ENCODE results near the gene GLCE. TPM values are rescaled to one million over a fixed set of nuclear protein-coding genes. Genes with fewer than 3 reads are reported as not detected.

Gene GLCE
- total RNA-seq, 1 experiment from 2014 or later = 22.8 TPM

DNA sequence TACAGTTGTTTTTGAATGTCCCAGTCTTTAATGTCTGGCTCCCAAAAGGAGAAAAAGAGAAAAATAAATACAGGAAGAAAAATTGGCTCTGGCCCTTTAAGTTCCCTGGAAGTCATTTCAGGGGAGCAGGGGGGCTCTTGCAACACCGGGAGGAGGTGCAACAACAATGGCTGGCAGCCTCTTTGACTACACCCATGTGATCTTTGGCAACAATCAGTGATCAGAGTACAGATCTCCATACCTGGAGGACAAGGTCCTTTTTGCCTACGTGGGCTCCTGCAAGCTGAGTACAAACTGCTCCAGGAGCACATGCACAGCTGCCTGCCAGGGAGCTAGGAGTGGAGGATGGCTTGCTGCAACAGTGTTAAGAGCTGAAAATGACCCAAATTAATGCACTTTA, 63.9 kb downstream of the GLCE start:
- in situ Hi-C loops (cut with HindIII; ENCODE audit: low pct_unique_long_range_greater_than_20kb, low sequenced_read_pairs) = no loop called here

DNA sequence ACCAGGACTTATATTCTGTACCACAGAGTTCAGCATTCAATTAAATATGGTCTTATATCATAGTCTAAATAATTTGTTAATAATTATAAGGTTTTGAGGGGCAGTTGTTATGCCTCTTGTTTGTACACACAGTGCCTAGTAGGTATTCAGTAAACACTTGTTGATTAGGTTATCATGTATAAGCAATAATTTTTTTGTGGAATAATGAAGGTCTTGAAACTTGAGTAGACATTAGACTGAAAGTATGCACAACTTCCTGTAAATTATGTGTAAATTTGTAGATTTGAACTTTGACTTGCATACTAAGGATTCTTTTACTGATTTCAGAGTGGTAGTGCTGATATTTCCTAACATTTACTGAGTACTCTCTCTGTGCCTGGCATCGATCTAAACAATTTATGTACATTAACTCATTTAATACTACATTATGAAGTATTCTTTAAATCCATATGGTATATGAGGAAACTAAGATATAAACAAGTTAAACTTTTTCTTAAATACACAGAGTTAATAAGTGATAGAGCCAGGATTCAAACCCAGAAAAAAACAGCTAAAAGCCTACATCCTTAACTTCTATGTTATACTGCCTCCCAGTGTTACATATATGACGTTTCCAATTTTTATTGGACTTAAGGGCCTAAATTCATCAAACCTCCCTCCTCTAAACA, 65.1 kb downstream of the GLCE start:
- no peaks in the 10 kb centered on the region for H3K36me3 ChIP-seq (ENCODE audit: control insufficient read depth, insufficient read depth, low read length)
- in situ Hi-C loops (cut with HindIII; ENCODE audit: low pct_unique_long_range_greater_than_20kb, low sequenced_read_pairs) (no loop called here), intact Hi-C loops (cut with micrococcal nuclease; ENCODE audit: unreplicated experiment) (no loop called here)
- H3K9me3 ChIP-seq (ENCODE audit: control insufficient read depth, insufficient read depth, low read depth, low read length) = no peaks in the 10 kb centered on the region
- ChIA-PET POLR2A (interaction anchor here (0.8 kb wide), 1 partner anchor 15 kb away, joined by 12 read pairs; no protein-coding TSS in a partner anchor), CTCF (no interaction called here)
- no peaks in the 10 kb centered on the region for H3K27me3 ChIP-seq (ENCODE audit: control insufficient read depth, insufficient read depth, low read length)
- BruUV-seq (replicated peaks) = no TSS peak
- no peak overlapping the region for H3K27ac ChIP-seq (ENCODE audit: low read length)
- DNase-seq (ENCODE audit: low read depth, low spot score) (no peak), ATAC-seq (no peak)
- H3K4me1 ChIP-seq (ENCODE audit: control insufficient read depth, insufficient read depth, low read length) = no peaks in the 10 kb centered on the region
- H3K4me3 ChIP-seq (ENCODE audit: low read depth in 2 of 2, low read length in 2 of 2) = no peak overlapping the region
- TF ChIP-seq TCF7L2 (IDR thresholded peaks at IDR 0.05; ENCODE audit: low read depth, low read length) = no peak
- TF ChIP-seq, protein P1, sequence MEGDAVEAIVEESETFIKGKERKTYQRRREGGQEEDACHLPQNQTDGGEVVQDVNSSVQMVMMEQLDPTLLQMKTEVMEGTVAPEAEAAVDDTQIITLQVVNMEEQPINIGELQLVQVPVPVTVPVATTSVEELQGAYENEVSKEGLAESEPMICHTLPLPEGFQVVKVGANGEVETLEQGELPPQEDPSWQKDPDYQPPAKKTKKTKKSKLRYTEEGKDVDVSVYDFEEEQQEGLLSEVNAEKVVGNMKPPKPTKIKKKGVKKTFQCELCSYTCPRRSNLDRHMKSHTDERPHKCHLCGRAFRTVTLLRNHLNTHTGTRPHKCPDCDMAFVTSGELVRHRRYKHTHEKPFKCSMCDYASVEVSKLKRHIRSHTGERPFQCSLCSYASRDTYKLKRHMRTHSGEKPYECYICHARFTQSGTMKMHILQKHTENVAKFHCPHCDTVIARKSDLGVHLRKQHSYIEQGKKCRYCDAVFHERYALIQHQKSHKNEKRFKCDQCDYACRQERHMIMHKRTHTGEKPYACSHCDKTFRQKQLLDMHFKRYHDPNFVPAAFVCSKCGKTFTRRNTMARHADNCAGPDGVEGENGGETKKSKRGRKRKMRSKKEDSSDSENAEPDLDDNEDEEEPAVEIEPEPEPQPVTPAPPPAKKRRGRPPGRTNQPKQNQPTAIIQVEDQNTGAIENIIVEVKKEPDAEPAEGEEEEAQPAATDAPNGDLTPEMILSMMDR (IDR thresholded peaks at IDR 0.05) = peak; percentile 32; the same call in 1 of the 2 replicates

More for the DNA sequence above, 63.9 kb downstream of the GLCE start:
- no peaks in the 10 kb centered on the region for H3K9me3 ChIP-seq (ENCODE audit: control insufficient read depth, insufficient read depth, low read depth, low read length)
- ChIA-PET CTCF (interaction anchor here (0.6 kb wide), 1 partner anchor 143 kb away, joined by 3 read pairs; no protein-coding TSS in a partner anchor), POLR2A (no interaction called here)
- no peak overlapping the region for H3K27ac ChIP-seq (ENCODE audit: low read length)
- H3K4me1 ChIP-seq (ENCODE audit: control insufficient read depth, insufficient read depth, low read length) = no peaks in the 10 kb centered on the region
- DNase-seq (ENCODE audit: low read depth, low spot score) (no peak), ATAC-seq (no peak)
- TF ChIP-seq SIN3A (IDR thresholded peaks at IDR 0.05; ENCODE audit: borderline replicate concordance, insufficient read depth, low read depth, low read length) = no peak
- TF ChIP-seq, protein P1 (IDR thresholded peaks at IDR 0.05) = no peak
- TF ChIP-seq TCF7L2 (IDR thresholded peaks at IDR 0.05; ENCODE audit: low read depth, low read length) = no peak
- no peak for TF ChIP-seq POLR2AphosphoS5 (IDR thresholded peaks at IDR 0.05; ENCODE audit: low read depth, low read length)
- TF ChIP-seq, protein P2, sequence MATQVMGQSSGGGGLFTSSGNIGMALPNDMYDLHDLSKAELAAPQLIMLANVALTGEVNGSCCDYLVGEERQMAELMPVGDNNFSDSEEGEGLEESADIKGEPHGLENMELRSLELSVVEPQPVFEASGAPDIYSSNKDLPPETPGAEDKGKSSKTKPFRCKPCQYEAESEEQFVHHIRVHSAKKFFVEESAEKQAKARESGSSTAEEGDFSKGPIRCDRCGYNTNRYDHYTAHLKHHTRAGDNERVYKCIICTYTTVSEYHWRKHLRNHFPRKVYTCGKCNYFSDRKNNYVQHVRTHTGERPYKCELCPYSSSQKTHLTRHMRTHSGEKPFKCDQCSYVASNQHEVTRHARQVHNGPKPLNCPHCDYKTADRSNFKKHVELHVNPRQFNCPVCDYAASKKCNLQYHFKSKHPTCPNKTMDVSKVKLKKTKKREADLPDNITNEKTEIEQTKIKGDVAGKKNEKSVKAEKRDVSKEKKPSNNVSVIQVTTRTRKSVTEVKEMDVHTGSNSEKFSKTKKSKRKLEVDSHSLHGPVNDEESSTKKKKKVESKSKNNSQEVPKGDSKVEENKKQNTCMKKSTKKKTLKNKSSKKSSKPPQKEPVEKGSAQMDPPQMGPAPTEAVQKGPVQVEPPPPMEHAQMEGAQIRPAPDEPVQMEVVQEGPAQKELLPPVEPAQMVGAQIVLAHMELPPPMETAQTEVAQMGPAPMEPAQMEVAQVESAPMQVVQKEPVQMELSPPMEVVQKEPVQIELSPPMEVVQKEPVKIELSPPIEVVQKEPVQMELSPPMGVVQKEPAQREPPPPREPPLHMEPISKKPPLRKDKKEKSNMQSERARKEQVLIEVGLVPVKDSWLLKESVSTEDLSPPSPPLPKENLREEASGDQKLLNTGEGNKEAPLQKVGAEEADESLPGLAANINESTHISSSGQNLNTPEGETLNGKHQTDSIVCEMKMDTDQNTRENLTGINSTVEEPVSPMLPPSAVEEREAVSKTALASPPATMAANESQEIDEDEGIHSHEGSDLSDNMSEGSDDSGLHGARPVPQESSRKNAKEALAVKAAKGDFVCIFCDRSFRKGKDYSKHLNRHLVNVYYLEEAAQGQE (IDR thresholded peaks at IDR 0.05; ENCODE audit: insufficient read depth in 1 of 2, low read depth in 2 of 2, low read length in 1 of 2) = no peak
- no peak overlapping the region for H3K4me3 ChIP-seq (ENCODE audit: low read depth in 2 of 2, low read length in 2 of 2)
- BruUV-seq (replicated peaks) = no TSS peak
- no peaks in the 10 kb centered on the region for H3K27me3 ChIP-seq (ENCODE audit: control insufficient read depth, insufficient read depth, low read length)
- intact Hi-C loops (cut with micrococcal nuclease; ENCODE audit: unreplicated experiment) = no loop called here
- no peaks in the 10 kb centered on the region for H3K36me3 ChIP-seq (ENCODE audit: control insufficient read depth, insufficient read depth, low read length)
